Ishikawa (cell line): ENCODE results near the gene SRCIN1.

ENCODE experiments used
- CEBPB ChIP-seq: IDR thresholded peaks from 2 replicates; pipeline ENCODE4 v1.6.1; 2012
- CREB1 ChIP-seq: IDR thresholded peaks from 2 replicates; pipeline ENCODE4 v1.6.1; 2012; ENCODE audit warnings: low read depth
- EGR1 ChIP-seq: IDR thresholded peaks from 2 replicates; pipeline ENCODE4 v1.6.1; 2012
- EP300 ChIP-seq: IDR thresholded peaks from 2 replicates; pipeline ENCODE4 v1.6.1; 2012; ENCODE audit warnings: borderline replicate concordance
- FOXM1 ChIP-seq: IDR thresholded peaks from 2 replicates; pipeline ENCODE4 v1.6.1; 2012; ENCODE audit warnings: low read depth, borderline replicate concordance
- MAX ChIP-seq: IDR thresholded peaks from 2 replicates; pipeline ENCODE4 v1.6.1; 2012
- NFIC ChIP-seq: IDR thresholded peaks from 2 replicates; pipeline ENCODE4 v1.6.1; 2012
- RAD21 ChIP-seq: IDR thresholded peaks from 2 replicates; pipeline ENCODE4 v1.6.1; 2012; ENCODE audit warnings: low read depth
- REST ChIP-seq: IDR thresholded peaks from 2 replicates; pipeline ENCODE4 v1.6.1; 2012; ENCODE audit warnings: low read depth, mild to moderate bottlenecking
- TAF1 ChIP-seq: IDR thresholded peaks from 2 replicates; pipeline ENCODE4 v1.6.1; 2012; ENCODE audit warnings: low read depth, mild to moderate bottlenecking
- TCF12 ChIP-seq: IDR thresholded peaks from 2 replicates; pipeline ENCODE4 v1.6.1; 2012; ENCODE audit warnings: low read depth
- TEAD4 ChIP-seq: IDR thresholded peaks from 2 replicates; pipeline ENCODE4 v1.6.1; 2012
- USF1 ChIP-seq: IDR thresholded peaks from 2 replicates; pipeline ENCODE4 v1.6.1; 2012
- YY1 ChIP-seq: IDR thresholded peaks from 2 replicates; pipeline ENCODE4 v1.6.1; 2012; ENCODE audit warnings: low read depth
- ZBTB7A ChIP-seq: IDR thresholded peaks from 2 replicates; pipeline ENCODE4 v1.6.1; 2012; ENCODE audit warnings: low read depth

SRCIN1 gene

GRCh38 chr17:38605841-38606645 lies at the start of gene SRCIN1:
Gene SRCIN1 (minus strand): TSS chr17:38605952. CDS start chr17:38605705, 247 bp downstream.
- TF ChIP-seq TCF12, result no peak; the same call in 1 of the 2 replicates
- peak; percentile 61 for TF ChIP-seq MAX
- TF ChIP-seq TEAD4, result no peak
- no peak for TF ChIP-seq CEBPB
- TF ChIP-seq CREB1, result no peak
- TF ChIP-seq YY1, result no peak
- TF ChIP-seq TAF1, result no peak; the same call in 1 of the 2 replicates
- no peak for TF ChIP-seq EP300
- TF ChIP-seq ZBTB7A, result peak; percentile 95; the same call in 1 of the 2 replicates
- peak; percentile 34; the same call in 1 of the 2 replicates for TF ChIP-seq RAD21
- no peak for TF ChIP-seq REST
- TF ChIP-seq EGR1, result peak; percentile 86

- TF ChIP-seq EP300, result no peak
- TF ChIP-seq RAD21, result no peak
- TF ChIP-seq EGR1, result no peak
Observed at GRCh38 chr17:38654411-38655398, 49.0 kb upstream of the SRCIN1 start.

GRCh38 chr17:38653679-38654078 lies 47.9 kb upstream of the SRCIN1 start:
- TF ChIP-seq CEBPB, result no peak
- no peak for TF ChIP-seq CREB1
- no peak for TF ChIP-seq RAD21
- no peak for TF ChIP-seq MAX
- TF ChIP-seq NFIC, result no peak
- TF ChIP-seq EP300, result no peak
- no peak for TF ChIP-seq FOXM1
- TF ChIP-seq TEAD4, result no peak
- TF ChIP-seq EGR1, result no peak
- no peak for TF ChIP-seq YY1
- no peak for TF ChIP-seq USF1

GRCh38 chr17:38653230-38653629 lies 47.5 kb upstream of the SRCIN1 start:
- TF ChIP-seq TCF12 (no peak), CEBPB (no peak), ZBTB7A (no peak), YY1 (no peak), MAX (no peak), EGR1 (no peak), REST (no peak), USF1 (no peak)

GRCh38 chr17:38637951-38638350 lies 32.2 kb upstream of the SRCIN1 start:
- TF ChIP-seq CREB1 (no peak), NFIC (no peak), YY1 (no peak), ZBTB7A (no peak), EP300 (no peak), USF1 (no peak), FOXM1 (no peak), RAD21 (no peak), TAF1 (no peak), EGR1 (no peak), REST (no peak), CEBPB (no peak), MAX (no peak), TEAD4 (no peak), TCF12 (no peak)
